Measurements from ENCODE around the gene TMTC3.
A peak's percentile ranks its signal among the peaks of the same experiment; 100 is the strongest.
"Not testable (repeated sequence)": the region's sequence is repeated elsewhere in the genome, so short reads cannot be mapped to it uniquely, and the experiment has no call there.

TMTC3 gene

GRCh38 chr12:88141774-88142609, at the start of gene TMTC3, which contains the start of gene CEP290:
TMTC3 (plus strand) TSS chr12:88142307; CDS start chr12:88148316, 6,009 bp downstream.
CEP290 (minus strand) TSS chr12:88142088; CDS start chr12:88141307, 781 bp downstream.
- peak; percentile 87 for DNase-seq

DNA sequence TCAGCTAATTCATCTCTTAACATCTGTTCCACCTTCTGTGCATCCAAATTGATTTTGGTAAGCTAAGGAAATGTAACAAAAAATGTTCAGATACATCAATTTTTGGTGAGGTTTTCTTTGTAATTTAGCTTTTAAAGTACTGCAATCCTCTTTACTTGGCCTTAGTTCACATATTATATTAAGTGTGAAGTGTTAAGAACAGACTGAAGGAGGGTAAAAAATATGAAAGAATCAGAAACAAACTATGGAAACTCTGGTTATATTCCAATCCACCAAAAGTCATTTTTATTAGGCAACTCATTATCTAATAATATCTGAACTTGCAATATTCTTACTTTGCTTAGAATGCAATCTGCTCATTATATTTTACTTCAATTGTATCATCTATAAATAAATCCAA, 49.3 kb upstream of the TMTC3 start:
- no peak for DNase-seq

DNA sequence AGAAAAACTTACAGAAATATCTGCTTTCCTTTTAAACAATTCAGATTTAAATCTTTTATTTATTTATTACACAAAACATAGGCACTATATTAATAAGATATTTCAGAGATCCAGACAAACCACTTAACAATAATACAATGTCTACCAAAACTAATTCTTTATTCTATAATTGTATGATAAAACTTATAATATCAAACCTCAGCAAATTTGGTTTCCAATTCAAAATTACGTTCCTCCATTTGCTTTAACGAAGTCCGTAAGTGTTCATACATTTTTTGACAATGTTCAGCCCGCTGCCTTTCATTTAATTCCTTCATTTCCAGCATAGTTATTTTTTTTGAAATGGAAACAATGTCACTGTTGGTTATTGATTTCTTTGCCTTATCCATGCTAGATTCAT, 48.5 kb upstream of the TMTC3 start:
- DNase-seq, result no peak

- DNase-seq, result no peak
Measured at GRCh38 chr12:88108021-88108420, 34.1 kb upstream of the TMTC3 start.

DNA sequence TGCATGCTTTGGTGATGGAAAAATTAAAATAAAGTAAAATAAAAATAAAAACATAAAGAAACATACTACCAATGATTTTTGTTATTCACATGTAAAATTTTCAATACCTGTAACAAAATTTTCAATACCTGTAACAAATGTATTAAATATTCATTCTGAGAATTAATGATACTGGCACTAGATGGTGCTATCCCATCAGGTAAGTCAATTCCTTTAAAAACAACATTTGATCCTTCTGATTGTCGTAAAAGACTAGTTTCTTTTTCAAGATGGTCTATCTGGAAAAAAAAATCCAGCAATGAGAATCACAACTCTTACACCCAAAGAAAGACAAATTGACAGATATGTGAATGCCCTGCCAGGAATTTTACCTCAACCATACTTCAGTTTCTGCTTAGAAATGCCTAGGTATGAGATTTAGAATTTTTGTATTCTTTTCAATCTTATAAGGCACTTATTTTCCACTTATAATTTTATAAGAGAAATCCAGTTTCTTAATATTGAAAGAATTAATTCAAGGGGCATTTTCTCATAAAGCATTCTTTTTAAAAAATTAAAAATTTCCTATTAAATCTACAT, 30.9 kb upstream of the TMTC3 start:
- DNase-seq, result no peak

DNA sequence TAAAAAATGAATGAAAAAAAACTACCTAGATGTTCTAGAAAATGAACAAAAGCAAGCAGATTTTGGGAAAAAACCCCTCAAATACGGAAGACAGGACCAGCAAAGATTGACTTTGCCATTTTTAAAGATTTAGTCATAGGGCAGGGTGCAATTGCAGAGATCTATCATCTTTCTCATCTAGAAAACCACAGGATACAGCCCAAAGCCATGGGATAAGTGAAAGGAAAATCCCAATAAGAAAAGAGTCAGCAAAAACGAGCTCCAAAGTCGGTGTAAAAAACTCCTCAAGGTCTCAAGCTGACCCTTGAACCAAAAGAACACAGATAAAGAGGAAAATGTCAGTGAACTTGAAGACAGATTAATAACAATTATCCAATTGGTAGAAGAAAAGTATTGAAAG, 28.2 kb upstream of the TMTC3 start:
- no peak for DNase-seq

GRCh38 chr12:88122666-88123065, 19.4 kb upstream of the TMTC3 start:
- DNase-seq, result no peak

- no peak for DNase-seq
Measured at GRCh38 chr12:88127099-88127498, 15.0 kb upstream of the TMTC3 start.

DNA sequence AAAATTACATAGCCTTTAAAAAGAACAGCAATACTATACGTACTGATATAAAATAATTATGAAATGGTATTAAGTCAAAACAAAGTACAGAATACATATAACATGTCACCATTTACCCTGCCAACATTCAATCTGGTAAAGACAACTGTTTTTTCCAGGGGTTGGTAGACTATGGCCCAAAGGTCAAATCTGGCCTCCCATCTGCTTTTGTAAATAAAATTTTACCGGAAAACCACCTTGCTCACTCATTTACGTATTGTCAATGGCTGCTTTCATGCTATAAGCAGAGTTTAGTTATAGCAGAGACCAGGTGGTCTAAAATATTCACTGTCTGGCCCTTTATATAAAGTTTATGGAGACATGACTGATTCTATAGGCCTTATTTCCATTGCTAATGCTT, 14.3 kb upstream of the TMTC3 start:
- no peak for DNase-seq

DNA sequence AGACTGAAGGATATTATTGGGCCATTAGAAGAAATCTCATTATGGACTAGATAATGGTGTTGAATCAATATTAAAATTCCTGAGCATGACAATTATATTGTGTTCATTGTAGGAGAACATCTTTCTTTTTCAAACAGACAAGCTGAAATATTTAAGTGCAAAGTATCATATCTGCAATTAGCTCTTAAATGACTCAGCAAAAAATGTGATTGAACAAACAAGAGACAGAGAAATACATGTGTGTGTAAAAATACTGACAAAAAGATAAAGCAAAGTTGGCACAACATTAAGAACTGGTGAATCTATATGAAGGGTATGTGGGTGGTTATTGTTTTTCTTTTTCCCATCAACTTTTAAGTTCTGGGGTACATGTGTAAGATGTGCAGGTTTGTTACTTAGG, 9.7 kb upstream of the TMTC3 start:
- DNase-seq, result no peak

GRCh38 chr12:88133181-88133580, 8.9 kb upstream of the TMTC3 start:
- not testable (repeated sequence) for DNase-seq

DNA sequence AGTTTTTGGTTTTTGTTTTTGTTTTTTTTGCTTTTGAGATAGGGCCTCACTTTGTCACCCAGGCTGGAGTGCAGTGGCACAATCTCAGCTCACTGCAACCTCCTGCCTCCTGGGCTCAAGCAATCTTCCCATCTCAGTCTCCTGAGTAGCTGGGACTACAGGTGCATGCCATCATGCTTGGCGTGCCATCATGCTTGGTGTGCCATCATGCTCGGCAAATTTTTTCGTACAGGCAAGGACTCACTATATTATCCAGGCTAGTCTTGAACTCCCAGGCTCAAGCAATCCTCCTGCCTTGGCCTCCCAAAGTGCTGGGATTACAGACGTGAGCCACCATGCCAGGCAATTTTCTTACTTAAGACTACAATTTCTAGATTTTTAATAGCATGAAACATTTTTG, 2.4 kb upstream of the TMTC3 start:
- not testable (repeated sequence) for DNase-seq

DNA sequence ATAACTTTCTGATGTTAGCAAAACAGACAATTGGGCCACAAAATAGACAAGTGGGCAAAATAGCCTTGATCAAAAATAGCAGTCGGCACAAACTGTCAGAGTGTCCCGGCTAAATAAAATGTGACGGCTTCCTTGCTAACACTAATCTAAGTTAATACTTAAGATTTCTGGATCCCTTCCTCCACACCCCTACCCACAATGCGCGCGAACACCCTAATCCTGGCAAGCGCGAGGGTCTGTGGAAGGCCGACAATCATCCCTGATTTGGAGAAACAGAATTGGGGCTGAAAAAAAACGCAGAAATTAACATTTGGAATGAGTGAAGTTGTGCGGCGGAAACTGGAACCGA, 708 bp upstream of the TMTC3 start:
- no peak for DNase-seq

- no peak for DNase-seq
Measured at GRCh38 chr12:88142610-88142991, 494 bp downstream of the TMTC3 start.

GRCh38 chr12:88144037-88144436, 1.9 kb downstream of the TMTC3 start:
- no peak for DNase-seq

GRCh38 chr12:88144546-88145468, 2.7 kb downstream of the TMTC3 start:
- DNase-seq, result no peak

GRCh38 chr12:88145567-88146505, 3.7 kb downstream of the TMTC3 start:
- DNase-seq, result no peak

GRCh38 chr12:88150063-88150462, 8.0 kb downstream of the TMTC3 start:
- DNase-seq, result no peak

- DNase-seq, result no peak
Measured at GRCh38 chr12:88153959-88154358, 11.9 kb downstream of the TMTC3 start.

DNA sequence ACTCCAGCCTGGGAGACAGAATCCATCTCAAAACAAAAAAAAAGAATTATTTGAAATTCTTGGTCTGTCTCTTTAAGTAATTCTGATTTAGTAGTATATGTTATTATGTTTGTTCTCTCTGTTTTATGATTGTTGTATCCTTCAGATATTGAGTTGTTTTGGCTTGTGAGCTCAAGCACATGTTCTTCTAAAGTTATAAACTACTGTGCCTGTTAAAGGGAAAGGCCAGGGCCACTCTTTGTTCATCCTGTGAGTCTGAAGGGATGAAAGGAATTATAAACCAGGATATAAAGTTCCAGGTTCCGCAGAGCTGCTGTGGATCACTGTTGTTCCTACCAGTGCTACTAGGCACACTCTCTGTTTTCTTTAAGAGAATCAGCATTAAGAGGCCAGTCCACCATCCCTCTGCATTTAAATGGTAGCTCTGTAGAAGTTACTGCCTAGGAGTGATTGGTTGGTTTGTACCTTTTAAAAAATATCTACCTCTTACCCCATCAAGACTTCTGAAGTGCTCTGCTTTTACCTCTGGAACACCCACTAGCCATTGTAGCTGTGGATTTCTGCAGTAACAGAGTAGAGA, 14.1 kb downstream of the TMTC3 start:
- no peak for DNase-seq

GRCh38 chr12:88163371-88163770, 21.3 kb downstream of the TMTC3 start:
- DNase-seq, result no peak

DNA sequence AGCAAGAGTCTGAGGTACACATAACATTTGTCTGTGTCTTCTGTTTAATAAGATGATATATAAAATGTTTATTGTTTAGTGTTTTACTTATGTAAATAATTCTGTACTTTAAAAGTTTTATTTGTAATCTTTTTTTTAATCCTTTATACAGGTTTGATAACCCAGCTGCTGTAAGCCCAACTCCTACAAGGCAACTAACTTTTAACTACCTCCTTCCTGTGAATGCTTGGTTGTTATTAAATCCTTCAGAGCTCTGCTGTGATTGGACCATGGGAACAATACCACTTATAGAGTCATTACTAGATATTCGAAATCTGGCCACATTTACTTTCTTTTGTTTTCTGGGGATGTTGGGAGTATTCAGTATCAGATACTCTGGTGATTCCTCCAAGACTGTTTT, 24.1 kb downstream of the TMTC3 start:
- no peak for DNase-seq

Data from activated T-cell treated with anti-CD3 and anti-CD28 coated beads, Interleukin-2, amount 50 U/mL, for 1 hour (primary cell).